ENCODE measurements around the gene RHBDD3. TPM values are rescaled to one million over a fixed set of nuclear protein-coding genes. Genes with fewer than 3 reads are reported as not detected.
"Not testable (repeated sequence)": the region's sequence is repeated elsewhere in the genome, so short reads cannot be mapped to it uniquely, and the experiment has no call there.

Gene RHBDD3
- total RNA-seq, 1 donor from 2014 or later, result 58.0 TPM

GRCh38 chr22:29254286-29254660, 13.5 kb downstream of the RHBDD3 start:
- H3K27me3 Mint-ChIP-seq (ENCODE audit: low read depth), result no peaks in the 10 kb centered on the region
- no peaks in the 10 kb centered on the region for H3K9me3 Mint-ChIP-seq
- H3K4me1 Mint-ChIP-seq, result no peaks in the 10 kb centered on the region
- no peak for DNase-seq (ENCODE audit: low spot score in 2 of 2, unreplicated experiment in 2 of 2)
- no peak overlapping the region for H3K4me3 Mint-ChIP-seq
- TF ChIP-seq CTCF (IDR thresholded peaks at IDR 0.05; ENCODE audit: unreplicated experiment), result no peak
- no peaks in the 10 kb centered on the region for H3K36me3 Mint-ChIP-seq
- no peak overlapping the region for H3K27ac Mint-ChIP-seq

GRCh38 chr22:29253561-29254285, 14.1 kb downstream of the RHBDD3 start:
- H3K9me3 Mint-ChIP-seq, result no peaks in the 10 kb centered on the region
- H3K4me3 Mint-ChIP-seq, result no peak overlapping the region
- no peaks in the 10 kb centered on the region for H3K27me3 Mint-ChIP-seq (ENCODE audit: low read depth)
- TF ChIP-seq CTCF (IDR thresholded peaks at IDR 0.05; ENCODE audit: unreplicated experiment), result no peak
- DNase-seq (ENCODE audit: low spot score in 2 of 2, unreplicated experiment in 2 of 2), result no peak
- H3K36me3 Mint-ChIP-seq, result no peaks in the 10 kb centered on the region
- no peak overlapping the region for H3K27ac Mint-ChIP-seq
- no peaks in the 10 kb centered on the region for H3K4me1 Mint-ChIP-seq

- no peak for DNase-seq (ENCODE audit: low spot score in 2 of 2, unreplicated experiment in 2 of 2)
- Mint-ChIP-seq H3K9me3 (no peaks in the 10 kb centered on the region), H3K27me3 (ENCODE audit: low read depth) (no peaks in the 10 kb centered on the region), H3K4me1 (no peaks in the 10 kb centered on the region), H3K27ac (no peak overlapping the region), H3K36me3 (no peaks in the 10 kb centered on the region), H3K4me3 (no peak overlapping the region)
- no peak for TF ChIP-seq CTCF (IDR thresholded peaks at IDR 0.05; ENCODE audit: unreplicated experiment)
Observed at GRCh38 chr22:29251981-29252911, 15.5 kb downstream of the RHBDD3 start.

GRCh38 chr22:29251265-29251664, 16.5 kb downstream of the RHBDD3 start:
- Mint-ChIP-seq H3K9me3 (no peaks in the 10 kb centered on the region), H3K4me1 (no peaks in the 10 kb centered on the region), H3K4me3 (no peak overlapping the region), H3K27me3 (ENCODE audit: low read depth) (no peaks in the 10 kb centered on the region), H3K36me3 (no peaks in the 10 kb centered on the region), H3K27ac (no peak overlapping the region)
- TF ChIP-seq CTCF (IDR thresholded peaks at IDR 0.05; ENCODE audit: unreplicated experiment), result no peak
- DNase-seq (ENCODE audit: low spot score in 2 of 2, unreplicated experiment in 2 of 2), result no peak

GRCh38 chr22:29247891-29248290, 19.9 kb downstream of the RHBDD3 start:
- not testable (repeated sequence) for H3K27ac Mint-ChIP-seq; DNase-seq (ENCODE audit: low spot score in 2 of 2, unreplicated experiment in 2 of 2); H3K27me3 Mint-ChIP-seq (ENCODE audit: low read depth); H3K9me3 Mint-ChIP-seq; H3K4me1 Mint-ChIP-seq; H3K4me3 Mint-ChIP-seq
- peaks cover 11% of the 10 kb centered on the region for H3K36me3 Mint-ChIP-seq

Measured in mesothelial cell of epicardium (in vitro differentiated cells).